ENCODE data around the gene CISH. TPM values are rescaled to one million over a fixed set of nuclear protein-coding genes. Genes with fewer than 3 reads are reported as not detected.

CISH gene
- total RNA-seq, 1 experiment from 2014 or later, result 2.2 TPM

- in situ Hi-C loops (cut with HindIII; ENCODE audit: low sequenced_read_pairs), result no loop called here
- no peak for DNase-seq (ENCODE audit: low spot score)
These were observed 30.8 kb upstream of the CISH start for GRCh38 chr3:50642382-50642781.

GRCh38 chr3:50639055-50639494, 27.5 kb upstream of the CISH start:
- in situ Hi-C loops (cut with HindIII; ENCODE audit: low sequenced_read_pairs), result no loop called here
- no peak for DNase-seq (ENCODE audit: low spot score)

GRCh38 chr3:50637945-50638344, 26.4 kb upstream of the CISH start:
- in situ Hi-C loops (cut with HindIII; ENCODE audit: low sequenced_read_pairs), result no loop called here

GRCh38 chr3:50637011-50637410, 25.4 kb upstream of the CISH start:
- in situ Hi-C loops (cut with HindIII; ENCODE audit: low sequenced_read_pairs), result no loop called here
- no peak for DNase-seq (ENCODE audit: low spot score)

More at GRCh38 chr3:50637945-50638344, 26.4 kb upstream of the CISH start:
- DNase-seq (ENCODE audit: low spot score), result no peak

- DNase-seq (ENCODE audit: low spot score), result no peak
- in situ Hi-C loops (cut with HindIII; ENCODE audit: low sequenced_read_pairs), result no loop called here
These were observed 23.5 kb upstream of the CISH start for GRCh38 chr3:50635066-50635465.

GRCh38 chr3:50633230-50633790, 21.7 kb upstream of the CISH start:
- no peak for DNase-seq (ENCODE audit: low spot score)
- in situ Hi-C loops (cut with HindIII; ENCODE audit: low sequenced_read_pairs), result no loop called here

- in situ Hi-C loops (cut with HindIII; ENCODE audit: low sequenced_read_pairs), result no loop called here
- no peak for DNase-seq (ENCODE audit: low spot score)
These were observed 20.9 kb upstream of the CISH start for GRCh38 chr3:50632450-50632849.

- in situ Hi-C loops (cut with HindIII; ENCODE audit: low sequenced_read_pairs), result no loop called here
- no peak for DNase-seq (ENCODE audit: low spot score)
These were observed 19.3 kb upstream of the CISH start for GRCh38 chr3:50630877-50631276.

- in situ Hi-C loops (cut with HindIII; ENCODE audit: low sequenced_read_pairs), result no loop called here
- DNase-seq (ENCODE audit: low spot score), result no peak
These were observed 18.8 kb upstream of the CISH start for GRCh38 chr3:50630394-50630793.

GRCh38 chr3:50628601-50629000, 17.0 kb upstream of the CISH start:
- in situ Hi-C loops (cut with HindIII; ENCODE audit: low sequenced_read_pairs), result no loop called here
- no peak for DNase-seq (ENCODE audit: low spot score)

GRCh38 chr3:50627407-50628051, 16.0 kb upstream of the CISH start:
- no peak for DNase-seq (ENCODE audit: low spot score)
- in situ Hi-C loops (cut with HindIII; ENCODE audit: low sequenced_read_pairs), result no loop called here

- in situ Hi-C loops (cut with HindIII; ENCODE audit: low sequenced_read_pairs), result no loop called here
- no peak for DNase-seq (ENCODE audit: low spot score)
These were observed 14.8 kb upstream of the CISH start for GRCh38 chr3:50626401-50626800.

- in situ Hi-C loops (cut with HindIII; ENCODE audit: low sequenced_read_pairs), result no loop called here
- no peak for DNase-seq (ENCODE audit: low spot score)
These were observed 13.9 kb upstream of the CISH start for GRCh38 chr3:50625231-50626182.

GRCh38 chr3:50624634-50625033, 13.1 kb upstream of the CISH start:
- no peak for DNase-seq (ENCODE audit: low spot score)
- in situ Hi-C loops (cut with HindIII; ENCODE audit: low sequenced_read_pairs), result loop anchor here (25.0 kb wide), 1 partner anchor 763 kb away; the partner anchor contains the start of genes MANF and RBM15B

GRCh38 chr3:50623840-50624474, 12.4 kb upstream of the CISH start:
- DNase-seq (ENCODE audit: low spot score), result no peak
- in situ Hi-C loops (cut with HindIII; ENCODE audit: low sequenced_read_pairs), result loop anchor here (25.0 kb wide), 1 partner anchor 763 kb away; the partner anchor contains the start of genes MANF and RBM15B

- in situ Hi-C loops (cut with HindIII; ENCODE audit: low sequenced_read_pairs), result loop anchor here (25.0 kb wide), 1 partner anchor 764 kb away; the partner anchor contains the start of genes MANF and RBM15B
- no peak for DNase-seq (ENCODE audit: low spot score)
These were observed 11.3 kb upstream of the CISH start for GRCh38 chr3:50622881-50623280.

- in situ Hi-C loops (cut with HindIII; ENCODE audit: low sequenced_read_pairs), result loop anchor here (25.0 kb wide), 1 partner anchor 766 kb away; the partner anchor contains the start of genes MANF and RBM15B
- DNase-seq (ENCODE audit: low spot score), result no peak
These were observed 9.2 kb upstream of the CISH start for GRCh38 chr3:50620820-50621219.

- in situ Hi-C loops (cut with HindIII; ENCODE audit: low sequenced_read_pairs), result loop anchor here (25.0 kb wide), 1 partner anchor 767 kb away; the partner anchor contains the start of genes MANF and RBM15B
- DNase-seq (ENCODE audit: low spot score), result no peak
These were observed 8.8 kb upstream of the CISH start for GRCh38 chr3:50620420-50620819.

GRCh38 chr3:50617911-50618481, 6.4 kb upstream of the CISH start:
- in situ Hi-C loops (cut with HindIII; ENCODE audit: low sequenced_read_pairs), result loop anchor here (25.0 kb wide), 1 partner anchor 769 kb away; the partner anchor contains the start of genes MANF and RBM15B

More at GRCh38 chr3:50617911-50618481, 6.4 kb upstream of the CISH start:
- DNase-seq (ENCODE audit: low spot score), result no peak
